Uterus (tissue), 4 donors: ENCODE data around the gene OARD1. TPM values are rescaled to one million over a fixed set of nuclear protein-coding genes. Genes with fewer than 3 reads are reported as not detected.

Source experiments
- DNase-seq, 2 donors: peaks; one replicate each; pipeline ENCODE4 v3.0.0-alpha.2; 2019 to 2020
- H3K27ac ChIP-seq, 2 donors: fragments of 200-600 bp; sonication (generic); 1 replicate in 1 of 2; 2 replicates in 1 of 2; pipeline ENCODE4 v1.5.1; 2016 to 2018
- H3K27me3 ChIP-seq, 2 donors: fragments of 200-600 bp; sonication (generic); one replicate each; pipeline ENCODE4 v1.5.1; 2018 to 2019; ENCODE audit warnings: control low read depth in 1 of 2
- H3K36me3 ChIP-seq, 2 donors: fragments of 200-600 bp; sonication (generic); one replicate each; pipeline ENCODE4 v1.5.1; 2019; ENCODE audit warnings: control low read depth in 1 of 2
- H3K4me1 ChIP-seq, 2 donors: fragments of 200-600 bp; sonication (generic); one replicate each; pipeline ENCODE4 v1.5.1; 2018 to 2019; ENCODE audit warnings: control low read depth in 1 of 2
- H3K4me3 ChIP-seq, 2 donors: fragments of 200-600 bp; sonication (generic); 1 replicate in 1 of 2; 2 replicates in 1 of 2; pipeline ENCODE4 v1.5.1; 2018 to 2019; ENCODE audit warnings: mild to moderate bottlenecking in 1 of 2
- H3K9me3 ChIP-seq, 2 donors: fragments of 200-600 bp; sonication (generic); one replicate each; pipeline ENCODE4 v1.5.1; 2019; ENCODE audit warnings: control low read depth in 1 of 2
- CTCF ChIP-seq, 4 experiments: fragments of 200-600 bp in 2 of 4; fragments of 450-650 bp in 2 of 4; sonication (generic) in 2 of 4; IDR thresholded peaks; one replicate each; pipeline ENCODE4 v1.5.1; 2016 to 2019; ENCODE audit warnings: antibody characterized with exemption in 4 of 4, mild to moderate bottlenecking in 2 of 4, moderate library complexity in 1 of 4
- POLR2A ChIP-seq, 2 donors: fragments of 450-650 bp; IDR thresholded peaks; one replicate each; pipeline ENCODE4 v1.6.1; 2016; ENCODE audit warnings: antibody characterized with exemption in 2 of 2, mild to moderate bottlenecking in 1 of 2, moderate library complexity in 1 of 2
- intact Hi-C: fragments of 100-400 bp; cut with DNase I; formaldehyde crosslinking; loops from one replicate; pipeline ENCODE4 v1.15.1; 2023; ENCODE audit warnings: low total_unique reads
- total RNA-seq, 4 donors: library from RNA; depleted of rRNA in 3 of 4; stranded (reverse); fragments of >200 nt in 3 of 4; gene quantifications; one replicate each; pipeline versions ENCODE4 v1.1.0 to v1.2.4, GENCODE V29; 2014 to 2023
- donor health status: DM: yes; HTN: yes; CAD: no.

The OARD1 gene
- total RNA-seq, 4 donors from 2014 or later: 7.4 to 21.9 (median 18.2) TPM

GRCh38 chr6:41040101-41040939 is 31.8 kb downstream of the OARD1 start:
- H3K4me3 ChIP-seq: no peak overlapping the region
- H3K27me3 ChIP-seq: no peaks in the 10 kb centered on the region
- intact Hi-C loops: no loop called here
- H3K36me3 ChIP-seq: no peaks in the 10 kb centered on the region
- no peak overlapping the region for H3K27ac ChIP-seq
- TF ChIP-seq POLR2A (IDR thresholded peaks at IDR 0.05) (no peak), CTCF (IDR thresholded peaks at IDR 0.05) (no peak)
- H3K4me1 ChIP-seq: no peaks in the 10 kb centered on the region
- DNase-seq: no peak
- H3K9me3 ChIP-seq: no peaks in the 10 kb centered on the region

GRCh38 chr6:41039060-41039998 is 32.8 kb downstream of the OARD1 start, which contains the start of gene UNC5CL:
Gene UNC5CL (minus strand): TSS chr6:41039221. CDS start chr6:41035074, 4,147 bp downstream.
- H3K9me3 ChIP-seq: no peaks in the 10 kb centered on the region
- H3K27ac ChIP-seq: no peak within 1 kb of the TSS
- TF ChIP-seq CTCF (IDR thresholded peaks at IDR 0.05): peak in 2 of 4 experiments; percentile 19 to 29
- TF ChIP-seq POLR2A (IDR thresholded peaks at IDR 0.05): no peak
- H3K27me3 ChIP-seq: no peaks in the 10 kb centered on the region
- no peak for DNase-seq
- no peaks in the 10 kb centered on the region for H3K4me1 ChIP-seq
- H3K36me3 ChIP-seq: no peaks in the 10 kb centered on the region
- no peak within 1 kb of the TSS for H3K4me3 ChIP-seq
- intact Hi-C loops: loop anchor here (10.0 kb wide), 1 partner anchor 145 kb away; no protein-coding TSS in a partner anchor

GRCh38 chr6:41038205-41038604 is 34.0 kb downstream of the OARD1 start:
- Histone ChIP-seq H3K27me3 (no peaks in the 10 kb centered on the region), H3K36me3 (no peaks in the 10 kb centered on the region), H3K27ac (no peak overlapping the region), H3K9me3 (no peaks in the 10 kb centered on the region), H3K4me1 (no peaks in the 10 kb centered on the region), H3K4me3 (no peak overlapping the region)
- DNase-seq: no peak
- TF ChIP-seq POLR2A (IDR thresholded peaks at IDR 0.05) (no peak), CTCF (IDR thresholded peaks at IDR 0.05) (no peak)
- intact Hi-C loops: loop anchor here (10.0 kb wide), 1 partner anchor 143 kb away; no protein-coding TSS in a partner anchor

GRCh38 chr6:41037107-41037900 is 34.9 kb downstream of the OARD1 start:
- intact Hi-C loops: loop anchor here (10.0 kb wide), 1 partner anchor 143 kb away; no protein-coding TSS in a partner anchor
- TF ChIP-seq CTCF (IDR thresholded peaks at IDR 0.05) (no peak), POLR2A (IDR thresholded peaks at IDR 0.05) (no peak)
- Histone ChIP-seq H3K4me3 (no peak overlapping the region), H3K36me3 (no peaks in the 10 kb centered on the region), H3K27ac (no peak overlapping the region), H3K9me3 (no peaks in the 10 kb centered on the region), H3K27me3 (no peaks in the 10 kb centered on the region), H3K4me1 (no peaks in the 10 kb centered on the region)
- DNase-seq: no peak
